Kidney (tissue), 14 donors: ENCODE results near the gene STOML3. TPM values are rescaled to one million over a fixed set of nuclear protein-coding genes. Genes with fewer than 3 reads are reported as not detected.
"Not testable (repeated sequence)": the region's sequence is repeated elsewhere in the genome, so short reads cannot be mapped to it uniquely, and the experiment has no call there.

Experiments used
- DNase-seq, 5 donors: peaks; one replicate each; pipeline ENCODE4 v3.0.0-alpha.2; 2013 to 2020
- FAIRE-seq: peaks from 2 replicates; lab custom pipeline; 2012; peaks lifted over from hg19 to GRCh38; lab: Jason Lieb, UNC
- H3K27ac ChIP-seq, 2 donors: one replicate each; pipeline ENCODE4 v1.7.0; 2013; ENCODE audit warnings: low read depth in 2 of 2, low read length in 2 of 2, inconsistent platforms in 1 of 2
- H3K27me3 ChIP-seq: one replicate; pipeline ENCODE4 v1.7.1; 2013; ENCODE audit warnings: low read length, inconsistent platforms; ENCODE audit not compliant: control insufficient read depth, insufficient read depth
- H3K36me3 ChIP-seq, 3 donors: one replicate each; pipeline versions ENCODE4 v1.7.0 to v1.7.1; 2013; ENCODE audit warnings: low read length in 3 of 3, control low read depth in 1 of 3, inconsistent platforms in 1 of 3; ENCODE audit not compliant: insufficient read depth in 3 of 3, control insufficient read depth in 2 of 3
- H3K4me1 ChIP-seq, 3 donors: one replicate each; pipeline versions ENCODE4 v1.7.0 to v1.7.1; 2013; ENCODE audit warnings: low read length in 3 of 3, inconsistent platforms in 1 of 3, low read depth in 1 of 3; ENCODE audit not compliant: control insufficient read depth in 2 of 3, insufficient read depth in 2 of 3
- H3K4me3 ChIP-seq, 3 donors: one replicate each; pipeline versions ENCODE4 v1.7.0 to v1.8.1; 2013; ENCODE audit warnings: low read length in 3 of 3, control low read depth in 1 of 3, inconsistent platforms in 1 of 3
- H3K9ac ChIP-seq, 3 donors: one replicate each; pipeline versions ENCODE4 v1.7.0 to v1.7.1; 2013; ENCODE audit warnings: low read length in 3 of 3, control low read depth in 1 of 3, inconsistent platforms in 1 of 3
- H3K9me3 ChIP-seq, 3 donors: one replicate each; pipeline versions ENCODE4 v1.7.0 to v1.7.1; 2013; ENCODE audit warnings: low read length in 3 of 3, control low read depth in 1 of 3, inconsistent platforms in 1 of 3; ENCODE audit not compliant: control insufficient read depth in 2 of 3, insufficient read depth in 1 of 3
- CTCF ChIP-seq: IDR thresholded peaks from 3 replicates; pipeline ENCODE4 v1.5.1; 2012; ENCODE audit warnings: mild to moderate bottlenecking, moderate library complexity, borderline replicate concordance; ENCODE audit not compliant: insufficient read depth; ENCODE audit errors: extremely low read depth
- intact Hi-C: fragments of 100-400 bp; cut with DNase I; formaldehyde crosslinking; loops from one replicate; pipeline ENCODE4 v1.11.1; 2022
- polyA plus RNA-seq: library from polyadenylated mRNA; stranded (reverse); fragments of 350-450 nt; fragmentation: Illumina TruSeq; extraction: RNeasy Lipid Tissue Mini Kit (QIAGEN cat#74804); gene quantifications from one replicate; pipeline ENCODE4 v1.2.3, GENCODE V29; 2014; ENCODE audit warnings: low read depth, low replicate concordance; ENCODE audit not compliant: insufficient read depth
- total RNA-seq: library from RNA; stranded (reverse); fragmentation: NEBNext Ultra II Directional; extraction: Animal tissue kit (Norgen Biotek cat#: 25700); gene quantifications from one replicate; pipeline ENCODE4 v1.2.1, GENCODE V29; 2021
- donor health status: control.
- donor health status: control.
- donor health status: control.
- donor health status: control.
- donor health status: control.
- donor health status: DM: yes; HTN: yes; CAD: no.
- donor health status: Normal renal cell carcinoma (clear cell type).

Gene STOML3
- total and polyA plus RNA-seq, 2 donors from 2014 or later, result not detected

- DNase-seq (no peak), FAIRE-seq (no peak)
- H3K27ac ChIP-seq, result no peak overlapping the region
- H3K27me3 ChIP-seq, result no peaks in the 10 kb centered on the region
- no peak for TF ChIP-seq CTCF
- intact Hi-C loops, result no loop called here
- no peak overlapping the region for H3K9ac ChIP-seq
- no peak overlapping the region for H3K4me3 ChIP-seq
- H3K9me3 ChIP-seq, result no peaks in the 10 kb centered on the region
- no peaks in the 10 kb centered on the region for H3K4me1 ChIP-seq
- H3K36me3 ChIP-seq, result peaks cover 17 to 32% (median 19%) of the 10 kb centered on the region in 3 donors
Observed at GRCh38 chr13:39013462-39013861, 22.8 kb upstream of the STOML3 start.

GRCh38 chr13:39012608-39013007, 22.0 kb upstream of the STOML3 start:
- intact Hi-C loops, result no loop called here
- Histone ChIP-seq H3K27me3 (no peaks in the 10 kb centered on the region), H3K36me3 (peaks cover 17 to 27% (median 19%) of the 10 kb centered on the region in 3 donors), H3K4me3 (no peak overlapping the region), H3K9me3 (no peaks in the 10 kb centered on the region), H3K4me1 (no peaks in the 10 kb centered on the region), H3K9ac (no peak overlapping the region), H3K27ac (no peak overlapping the region)
- no peak for FAIRE-seq
- no peak for DNase-seq
- no peak for TF ChIP-seq CTCF

GRCh38 chr13:39006371-39007111, 15.9 kb upstream of the STOML3 start:
- H3K4me3 ChIP-seq, FAIRE-seq, intact Hi-C loops, DNase-seq, H3K27me3 ChIP-seq, H3K27ac ChIP-seq, H3K9me3 ChIP-seq, H3K36me3 ChIP-seq, H3K4me1 ChIP-seq, H3K9ac ChIP-seq: not testable (repeated sequence)

GRCh38 chr13:38998739-38999138, 8.1 kb upstream of the STOML3 start:
- Histone ChIP-seq H3K27me3 (no peaks in the 10 kb centered on the region), H3K4me3 (no peak overlapping the region), H3K4me1 (no peaks in the 10 kb centered on the region), H3K36me3 (no peaks in the 10 kb centered on the region), H3K9me3 (no peaks in the 10 kb centered on the region), H3K27ac (no peak overlapping the region), H3K9ac (no peak overlapping the region)
- FAIRE-seq (no peak), DNase-seq (no peak)
- intact Hi-C loops, result no loop called here
- no peak for TF ChIP-seq CTCF
